NB4 (cell line): ENCODE results near the gene IL20RA.

Experiments used
- DNase-seq: peaks from one replicate; pipeline ENCODE4 v3.0.0; 2010; ENCODE audit warnings: low read depth
- H3K4me3 ChIP-seq: one replicate; pipeline ENCODE4 v1.5.1; 2011; ENCODE audit warnings: mild to moderate bottlenecking, low read depth, low read length, moderate library complexity
- MYC ChIP-seq: IDR thresholded peaks from 2 replicates; pipeline ENCODE4 v1.6.1; 2011; ENCODE audit warnings: low read depth, low read length
- POLR2A ChIP-seq: IDR thresholded peaks from 2 replicates; pipeline ENCODE4 v1.6.1; 2011; ENCODE audit warnings: mild to moderate bottlenecking; ENCODE audit not compliant: insufficient read length; ENCODE audit errors: extremely low read depth
- TF ChIP-seq, protein P1 (sequence below): IDR thresholded peaks from 2 replicates; pipeline ENCODE4 v1.6.1; 2011; ENCODE audit warnings: low read depth, low read length
- TF ChIP-seq, protein P2 (sequence below): IDR thresholded peaks from one replicate; pipeline ENCODE4 v1.5.1; 2012; ENCODE audit warnings: low read depth, low read length

The IL20RA gene

DNA sequence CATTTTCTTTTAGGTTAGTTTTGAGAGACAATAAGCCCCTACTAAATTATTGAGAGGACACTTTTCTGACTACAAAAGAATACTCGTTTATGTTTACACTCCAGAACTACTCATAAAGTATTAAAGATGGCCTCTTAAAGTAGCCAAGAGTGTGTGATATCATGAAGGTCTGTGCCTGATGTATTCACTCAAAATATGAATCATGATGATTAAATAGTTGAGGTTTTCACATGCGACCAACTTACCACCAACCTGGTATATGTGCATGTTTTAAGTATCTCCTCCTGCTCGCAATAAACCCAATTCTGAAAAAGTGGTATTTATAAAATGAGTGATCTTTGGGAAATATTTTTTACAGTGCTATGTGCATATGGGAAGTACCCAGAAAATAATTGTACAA, 43.9 kb downstream of the IL20RA start:
- DNase-seq, result no peak
- H3K4me3 ChIP-seq, result no peak overlapping the region
- TF ChIP-seq POLR2A (no peak), MYC (no peak)
- TF ChIP-seq, protein P1, sequence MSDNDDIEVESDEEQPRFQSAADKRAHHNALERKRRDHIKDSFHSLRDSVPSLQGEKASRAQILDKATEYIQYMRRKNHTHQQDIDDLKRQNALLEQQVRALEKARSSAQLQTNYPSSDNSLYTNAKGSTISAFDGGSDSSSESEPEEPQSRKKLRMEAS, result no peak
- TF ChIP-seq, protein P2, sequence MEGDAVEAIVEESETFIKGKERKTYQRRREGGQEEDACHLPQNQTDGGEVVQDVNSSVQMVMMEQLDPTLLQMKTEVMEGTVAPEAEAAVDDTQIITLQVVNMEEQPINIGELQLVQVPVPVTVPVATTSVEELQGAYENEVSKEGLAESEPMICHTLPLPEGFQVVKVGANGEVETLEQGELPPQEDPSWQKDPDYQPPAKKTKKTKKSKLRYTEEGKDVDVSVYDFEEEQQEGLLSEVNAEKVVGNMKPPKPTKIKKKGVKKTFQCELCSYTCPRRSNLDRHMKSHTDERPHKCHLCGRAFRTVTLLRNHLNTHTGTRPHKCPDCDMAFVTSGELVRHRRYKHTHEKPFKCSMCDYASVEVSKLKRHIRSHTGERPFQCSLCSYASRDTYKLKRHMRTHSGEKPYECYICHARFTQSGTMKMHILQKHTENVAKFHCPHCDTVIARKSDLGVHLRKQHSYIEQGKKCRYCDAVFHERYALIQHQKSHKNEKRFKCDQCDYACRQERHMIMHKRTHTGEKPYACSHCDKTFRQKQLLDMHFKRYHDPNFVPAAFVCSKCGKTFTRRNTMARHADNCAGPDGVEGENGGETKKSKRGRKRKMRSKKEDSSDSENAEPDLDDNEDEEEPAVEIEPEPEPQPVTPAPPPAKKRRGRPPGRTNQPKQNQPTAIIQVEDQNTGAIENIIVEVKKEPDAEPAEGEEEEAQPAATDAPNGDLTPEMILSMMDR, result no peak

DNA sequence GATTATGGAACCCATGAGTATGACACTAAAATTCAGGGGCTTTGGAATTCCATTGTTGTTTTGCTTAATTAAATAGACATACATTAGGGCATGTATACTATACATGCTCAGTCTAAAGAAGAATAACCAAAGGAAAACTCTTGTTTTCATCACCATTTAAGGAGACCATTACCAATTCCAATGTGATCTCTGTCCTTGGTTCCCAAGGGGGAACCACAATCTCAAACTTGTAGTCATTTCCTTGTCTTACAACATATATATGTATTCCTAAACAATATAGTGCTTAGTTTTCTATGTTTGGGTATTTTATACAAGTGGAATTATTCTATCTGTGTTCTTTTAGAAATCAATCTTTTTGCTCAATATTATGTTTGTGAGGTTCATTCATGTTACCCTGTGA, 49.2 kb downstream of the IL20RA start:
- no peak for DNase-seq
- no peak overlapping the region for H3K4me3 ChIP-seq
- TF ChIP-seq, protein P1, result no peak
- TF ChIP-seq, protein P2, result no peak
- TF ChIP-seq MYC (no peak), POLR2A (no peak)

DNA sequence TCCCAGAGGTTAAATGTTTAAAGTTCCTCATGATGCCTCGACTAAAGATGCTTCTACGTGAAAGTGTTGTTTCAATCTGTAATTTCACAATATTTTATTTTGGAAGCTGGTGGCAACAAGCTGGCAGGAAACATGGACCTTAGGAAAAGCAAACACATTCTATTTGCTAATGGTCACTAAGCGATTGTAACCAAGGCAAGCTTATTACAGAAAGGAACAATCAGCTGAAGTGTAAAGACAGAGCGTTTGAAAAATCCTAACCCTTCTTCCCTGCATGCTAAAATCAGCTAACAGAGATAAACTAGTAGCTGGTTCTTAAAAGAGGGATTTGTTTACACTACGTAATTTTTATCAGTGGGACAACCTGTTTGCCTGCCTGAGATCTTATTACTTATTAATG, 50.0 kb downstream of the IL20RA start:
- TF ChIP-seq, protein P2, result no peak
- TF ChIP-seq POLR2A, result no peak
- TF ChIP-seq, protein P1, result no peak
- TF ChIP-seq MYC, result no peak
- DNase-seq, result no peak
- H3K4me3 ChIP-seq, result no peak overlapping the region

DNA sequence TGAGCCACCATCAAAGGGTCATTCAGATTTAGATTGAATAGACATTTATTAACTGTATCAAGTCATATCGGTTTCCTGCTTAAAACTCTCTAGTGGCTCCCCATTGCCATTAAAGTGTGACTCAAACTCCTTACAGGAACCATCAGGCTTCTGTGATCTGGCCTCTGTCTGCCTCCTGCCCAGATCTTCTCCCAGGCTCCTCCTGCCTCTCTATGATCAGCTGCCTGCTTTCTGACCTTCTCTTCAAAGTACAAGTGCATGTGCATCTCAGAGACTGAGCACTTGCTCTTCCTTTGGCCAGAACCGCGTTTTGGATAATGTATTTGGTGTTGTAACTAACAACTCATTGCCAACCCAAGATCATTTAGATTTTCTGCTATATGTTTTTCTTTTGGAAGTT, 52.7 kb downstream of the IL20RA start:
- no peak for DNase-seq
- TF ChIP-seq MYC, result no peak
- no peak for TF ChIP-seq POLR2A
- TF ChIP-seq, protein P2, result no peak
- TF ChIP-seq, protein P1, result no peak
- H3K4me3 ChIP-seq, result no peak overlapping the region

DNA sequence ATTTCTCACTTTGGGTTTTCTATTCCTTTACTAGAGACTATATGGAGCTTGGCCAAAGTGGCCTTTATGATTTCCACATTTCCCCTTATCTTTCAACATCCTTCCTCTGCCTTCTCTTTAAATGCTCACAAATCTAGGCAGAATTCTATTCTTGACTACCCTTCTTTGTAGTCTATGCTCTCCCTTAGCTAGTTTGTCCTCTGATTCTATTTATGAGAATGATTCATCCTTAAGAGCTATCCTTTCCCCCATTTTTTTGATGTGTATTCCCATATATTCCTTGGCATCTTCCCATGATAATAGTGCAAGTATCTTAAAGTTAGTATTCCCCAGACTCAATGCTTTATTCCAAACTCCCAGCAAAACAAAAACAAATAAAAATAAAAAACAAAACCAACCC, 53.1 kb downstream of the IL20RA start:
- H3K4me3 ChIP-seq, result no peak overlapping the region
- TF ChIP-seq, protein P1, result no peak
- TF ChIP-seq, protein P2, result no peak
- TF ChIP-seq POLR2A, result no peak
- no peak for TF ChIP-seq MYC
- DNase-seq, result peak; percentile 13

DNA sequence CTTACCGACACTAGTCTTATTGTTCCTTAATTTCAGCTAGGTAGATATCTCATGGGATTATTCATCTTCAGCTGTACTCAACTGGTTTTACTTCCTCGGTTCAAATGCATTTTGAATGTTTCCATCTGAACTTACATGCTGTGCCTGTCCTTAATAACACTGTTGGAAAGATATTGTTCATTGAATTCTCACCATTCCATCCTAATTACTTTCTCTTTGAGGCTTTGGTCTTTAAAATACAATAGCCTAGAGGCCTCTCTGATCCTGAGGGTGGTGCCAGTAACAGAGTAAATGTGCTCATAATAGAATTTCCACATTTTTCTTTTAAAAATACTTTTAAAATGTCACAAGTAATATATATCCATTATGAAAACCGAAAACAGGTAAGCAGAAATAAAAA, 54.0 kb downstream of the IL20RA start:
- TF ChIP-seq MYC, result no peak
- TF ChIP-seq POLR2A, result no peak
- TF ChIP-seq, protein P1, result no peak
- TF ChIP-seq, protein P2, result no peak
- no peak for DNase-seq
- no peak overlapping the region for H3K4me3 ChIP-seq
